Heart right ventricle (tissue), 16 donors: ENCODE measurements around the gene ADGRL1. TPM values are rescaled to one million over a fixed set of nuclear protein-coding genes. Genes with fewer than 3 reads are reported as not detected.

ENCODE experiments used
- ATAC-seq, 8 donors: fragments of 200-7000 bp; cut with Tn5 transposase; one replicate each; pipeline ENCODE4 v1.9.1; 2020; ENCODE audit warnings: mild to moderate bottlenecking in 8 of 8, moderate library complexity in 8 of 8, moderate number of reproducible peaks in 1 of 8
- DNase-seq, 2 donors: peaks; one replicate each; pipeline ENCODE4 v3.0.0-alpha.2; 2020
- H3K27ac ChIP-seq, 10 donors: fragments of 200-600 bp; sonication (generic) in 2 of 10; one replicate each; pipeline versions ENCODE4 v1.5.0 to v1.8.0; 2020 to 2022; ENCODE audit warnings: mild to moderate bottlenecking in 3 of 10
- H3K27me3 ChIP-seq, 7 donors: fragments of 200-600 bp; one replicate each; pipeline ENCODE4 v1.8.0; 2021 to 2022; ENCODE audit warnings: mild to moderate bottlenecking in 2 of 7
- H3K36me3 ChIP-seq, 9 donors: fragments of 200-600 bp; sonication (generic) in 1 of 9; one replicate each; pipeline versions ENCODE4 v1.5.0 to v1.8.0; 2020 to 2022; ENCODE audit warnings: mild to moderate bottlenecking in 2 of 9
- H3K4me1 ChIP-seq, 9 donors: fragments of 200-600 bp; sonication (generic) in 1 of 9; one replicate each; pipeline versions ENCODE4 v1.5.0 to v1.8.0; 2020 to 2022; ENCODE audit warnings: mild to moderate bottlenecking in 4 of 9
- H3K4me3 ChIP-seq, 10 donors: fragments of 200-600 bp; sonication (generic) in 2 of 10; one replicate each; pipeline versions ENCODE4 v1.5.0 to v1.8.0; 2020 to 2022; ENCODE audit warnings: mild to moderate bottlenecking in 7 of 10, moderate library complexity in 2 of 10
- H3K9me3 ChIP-seq, 11 donors: fragments of 200-600 bp in 10 of 11; sonication (generic) in 2 of 11; one replicate each; pipeline versions ENCODE4 v1.5.0 to v1.8.0; 2013 to 2022; ENCODE audit warnings: mild to moderate bottlenecking in 2 of 11, control low read depth in 1 of 11, moderate library complexity in 1 of 11
- WGBS, 2 donors: extraction: QIAGEN DNeasy Blood & Tissue Kit; methylation state at CpG; one replicate each; pipeline ENCODE4 v1.1.7; 2013; ENCODE audit warnings: inconsistent platforms in 1 of 2; 5-methylcytosine and 5-hydroxymethylcytosine counted together
- intact Hi-C, 10 donors: fragments of 100-400 bp; cut with DNase I; formaldehyde crosslinking; loops; one replicate each; pipeline versions ENCODE4 v1.11.1 to v1.14.2; 2022
- polyA plus RNA-seq, 2 donors: library from polyadenylated mRNA; stranded (reverse); fragments of 200-250 nt; gene quantifications; one replicate each; pipeline ENCODE4 v1.2.3, GENCODE V29; 2013
- total RNA-seq, 10 donors: library from RNA; stranded (reverse); fragmentation: NEBNext Ultra II Directional in 3 of 10; extraction: Animal tissue kit (Norgen Biotek cat#: 25700) in 3 of 10; gene quantifications; one replicate each; pipeline versions ENCODE4 v1.2.1 to v1.2.4, GENCODE V29; 2021 to 2023
- TF ChIP-seq, protein P1 (sequence below), 9 donors: fragments of 200-600 bp; sonication (generic) in 2 of 9; IDR thresholded peaks; one replicate each; pipeline versions ENCODE4 v1.5.0 to v1.8.0; 2021 to 2022; ENCODE audit warnings: antibody characterized with exemption in 9 of 9, mild to moderate bottlenecking in 5 of 9, moderate library complexity in 1 of 9
- donor health status: Arrhythmogenic right ventricular cardiomyopathy.
- donor health status: ischemic (EF 13 %, LVEDD 7.1; RV severe dilation, severe dysfunction).
- donor health status: healthy with polysubstance abuse.
- donor health status: DM: no; HTN: yes; CAD: no.
- donor health status: DM: no; HTN: no; CAD: no.
- donor health status: ischemic (EF 25% LVEDD 6.9; RV normal size, moderate dysfunction).
- donor health status: ischemic (EF 25% LVEDD 5.7; RV mildly dilated, moderate dysfunction).
- donor health status: healthy.
- donor health status: DM: yes; HTN: yes; CAD: no.
- donor health status: Ischemic cardiomyopathy.
- donor health status: ischemic (EF 35%, LVEDD 5.7; RV mildly dilated, moderate dysfunction).
- donor health status: nonischemic (EF 11% LVEDD 7.7; RV severe dilation, severe dysfunction).
- donor health status: DM: yes; HTN: yes; CAD: no.
- donor health status: PGD.
- donor health status: ischemic (EF 29% LVEDD 5.4; RV normal size, mild dysfunction).
- donor health status: nonischemic (EF 23%, LVEDD 6.1; RV moderate dilation, normal function).

Gene ADGRL1
- total and polyA plus RNA-seq, 12 donors: 5.1 to 31.9 (median 12.8) TPM

DNA sequence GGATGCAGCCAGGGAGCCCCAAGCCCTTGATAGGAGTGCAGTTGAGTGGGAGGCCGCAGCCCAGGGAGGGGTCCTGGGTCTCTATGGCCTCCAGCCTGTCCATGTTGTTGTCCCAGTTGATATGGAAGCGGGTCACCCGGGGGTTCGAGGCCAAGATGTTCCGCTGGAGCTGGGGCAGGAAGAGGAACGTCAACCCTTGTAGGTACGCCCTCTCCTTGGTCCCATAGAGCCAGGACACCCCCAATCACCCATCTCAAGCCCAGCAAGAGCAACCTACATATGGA lies 85.5 kb downstream of the ADGRL1 start:
- TF ChIP-seq, protein P1, sequence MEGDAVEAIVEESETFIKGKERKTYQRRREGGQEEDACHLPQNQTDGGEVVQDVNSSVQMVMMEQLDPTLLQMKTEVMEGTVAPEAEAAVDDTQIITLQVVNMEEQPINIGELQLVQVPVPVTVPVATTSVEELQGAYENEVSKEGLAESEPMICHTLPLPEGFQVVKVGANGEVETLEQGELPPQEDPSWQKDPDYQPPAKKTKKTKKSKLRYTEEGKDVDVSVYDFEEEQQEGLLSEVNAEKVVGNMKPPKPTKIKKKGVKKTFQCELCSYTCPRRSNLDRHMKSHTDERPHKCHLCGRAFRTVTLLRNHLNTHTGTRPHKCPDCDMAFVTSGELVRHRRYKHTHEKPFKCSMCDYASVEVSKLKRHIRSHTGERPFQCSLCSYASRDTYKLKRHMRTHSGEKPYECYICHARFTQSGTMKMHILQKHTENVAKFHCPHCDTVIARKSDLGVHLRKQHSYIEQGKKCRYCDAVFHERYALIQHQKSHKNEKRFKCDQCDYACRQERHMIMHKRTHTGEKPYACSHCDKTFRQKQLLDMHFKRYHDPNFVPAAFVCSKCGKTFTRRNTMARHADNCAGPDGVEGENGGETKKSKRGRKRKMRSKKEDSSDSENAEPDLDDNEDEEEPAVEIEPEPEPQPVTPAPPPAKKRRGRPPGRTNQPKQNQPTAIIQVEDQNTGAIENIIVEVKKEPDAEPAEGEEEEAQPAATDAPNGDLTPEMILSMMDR (IDR thresholded peaks at IDR 0.05): no peak
- Histone ChIP-seq H3K27ac (peak overlapping the region in 9 of 10 donors; percentile 96 to 100 (median 99)), H3K9me3 (no peaks in the 10 kb centered on the region), H3K4me1 (peaks cover 20 to 39% (median 34%) of the 10 kb centered on the region in 9 donors), H3K36me3 (no peaks in the 10 kb centered on the region), H3K4me3 (no peak overlapping the region), H3K27me3 (no peaks in the 10 kb centered on the region)
- no peak for ATAC-seq
- 96 to 97% methylated on average over 7 of the region's 7 CpGs for WGBS, 2 donors
- intact Hi-C loops: no loop called here
- no peak for DNase-seq

DNA sequence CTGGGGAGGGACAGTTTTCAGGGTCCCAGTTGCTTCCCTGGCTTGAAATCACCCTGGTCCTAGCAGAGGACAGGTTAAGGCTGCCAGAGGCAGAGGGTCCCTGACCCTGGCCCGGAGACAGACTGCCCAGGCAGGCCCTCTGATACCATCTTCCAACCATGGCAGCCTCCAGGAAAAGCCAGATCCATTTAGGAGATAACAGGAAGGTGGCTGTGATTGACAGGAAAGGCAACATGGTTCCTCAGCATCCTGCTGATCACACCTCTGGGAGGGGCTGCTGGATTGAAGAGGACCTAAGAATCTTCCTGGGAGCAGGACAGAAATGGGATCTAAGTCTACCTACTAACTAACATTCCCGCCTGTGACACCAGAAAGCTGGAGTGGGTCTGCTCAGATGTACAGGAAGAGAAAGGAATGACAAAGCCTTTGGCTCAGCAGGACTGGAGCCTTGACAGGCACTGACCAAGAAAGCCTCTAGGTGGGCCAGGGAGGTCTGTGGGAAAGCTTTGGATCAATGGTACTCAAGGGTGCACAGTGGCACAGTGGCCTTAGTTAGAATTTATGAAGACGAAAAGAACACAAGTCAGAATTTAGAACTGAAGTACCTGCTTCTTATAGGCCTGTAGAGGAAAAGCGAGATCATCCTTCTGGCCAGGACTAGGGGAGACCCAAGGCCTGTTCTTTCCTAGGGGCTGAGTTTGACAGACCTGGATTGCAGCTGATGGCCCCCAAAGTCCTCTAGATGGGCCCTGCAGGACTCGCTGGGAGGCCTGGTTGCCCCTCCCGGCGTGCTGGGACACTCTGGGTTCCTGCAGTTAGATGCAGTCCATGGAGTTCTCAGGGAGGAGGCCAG lies 86.1 kb downstream of the ADGRL1 start:
- intact Hi-C loops: loop anchor here in 8 of 10 donors (5.0 kb wide), 2 partner anchors 38 to 43 kb away; no protein-coding TSS in a partner anchor
- peaks cover 22 to 45% (median 40%) of the 10 kb centered on the region in 9 donors for H3K4me1 ChIP-seq
- peak overlapping the region; percentile 86 to 100 (median 99) for H3K27ac ChIP-seq
- no peaks in the 10 kb centered on the region for H3K36me3 ChIP-seq
- DNase-seq (no peak), ATAC-seq (no peak)
- WGBS, 2 donors: 92 to 93% methylated on average over 7 of the region's 7 CpGs
- H3K9me3 ChIP-seq: no peaks in the 10 kb centered on the region
- TF ChIP-seq, protein P1 (IDR thresholded peaks at IDR 0.05): no peak
- peak overlapping the region in 4 of 10 donors; percentile 59 to 74 (median 63) for H3K4me3 ChIP-seq
- H3K27me3 ChIP-seq: no peaks in the 10 kb centered on the region

DNA sequence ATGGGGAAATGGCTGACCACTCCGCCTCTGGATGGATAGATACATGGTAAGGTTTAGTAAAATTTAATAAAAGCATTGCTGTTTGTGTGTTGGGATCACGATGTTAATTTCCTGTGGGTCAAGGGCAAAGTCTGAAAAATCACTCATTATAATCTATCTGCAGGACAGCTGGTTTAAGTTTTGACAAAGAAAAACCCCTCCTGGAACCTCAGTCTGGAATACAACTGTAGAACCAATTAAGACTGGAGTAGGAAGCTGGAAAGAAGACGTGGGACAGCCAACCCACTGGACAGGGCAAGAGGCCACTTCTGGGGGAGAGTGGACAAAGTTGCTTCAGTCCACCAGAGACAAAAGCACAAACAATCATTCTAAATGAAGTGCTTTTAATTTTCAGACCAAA lies 86.8 kb downstream of the ADGRL1 start:
- no peaks in the 10 kb centered on the region for H3K9me3 ChIP-seq
- no peak for ATAC-seq
- no peaks in the 10 kb centered on the region for H3K27me3 ChIP-seq
- H3K36me3 ChIP-seq: no peaks in the 10 kb centered on the region
- H3K4me3 ChIP-seq: peak overlapping the region in 8 of 10 donors; percentile 36 to 95 (median 62)
- 29 to 42% methylated on average over 3 of the region's 3 CpGs for WGBS, 2 donors
- peaks cover 26 to 52% (median 47%) of the 10 kb centered on the region in 9 donors for H3K4me1 ChIP-seq
- no peak for DNase-seq
- intact Hi-C loops: loop anchor here in 8 of 10 donors (5.0 kb wide), 2 partner anchors 37 to 42 kb away; no protein-coding TSS in a partner anchor
- H3K27ac ChIP-seq: peak overlapping the region; percentile 86 to 100 (median 99)
- TF ChIP-seq, protein P1 (IDR thresholded peaks at IDR 0.05): no peak

DNA sequence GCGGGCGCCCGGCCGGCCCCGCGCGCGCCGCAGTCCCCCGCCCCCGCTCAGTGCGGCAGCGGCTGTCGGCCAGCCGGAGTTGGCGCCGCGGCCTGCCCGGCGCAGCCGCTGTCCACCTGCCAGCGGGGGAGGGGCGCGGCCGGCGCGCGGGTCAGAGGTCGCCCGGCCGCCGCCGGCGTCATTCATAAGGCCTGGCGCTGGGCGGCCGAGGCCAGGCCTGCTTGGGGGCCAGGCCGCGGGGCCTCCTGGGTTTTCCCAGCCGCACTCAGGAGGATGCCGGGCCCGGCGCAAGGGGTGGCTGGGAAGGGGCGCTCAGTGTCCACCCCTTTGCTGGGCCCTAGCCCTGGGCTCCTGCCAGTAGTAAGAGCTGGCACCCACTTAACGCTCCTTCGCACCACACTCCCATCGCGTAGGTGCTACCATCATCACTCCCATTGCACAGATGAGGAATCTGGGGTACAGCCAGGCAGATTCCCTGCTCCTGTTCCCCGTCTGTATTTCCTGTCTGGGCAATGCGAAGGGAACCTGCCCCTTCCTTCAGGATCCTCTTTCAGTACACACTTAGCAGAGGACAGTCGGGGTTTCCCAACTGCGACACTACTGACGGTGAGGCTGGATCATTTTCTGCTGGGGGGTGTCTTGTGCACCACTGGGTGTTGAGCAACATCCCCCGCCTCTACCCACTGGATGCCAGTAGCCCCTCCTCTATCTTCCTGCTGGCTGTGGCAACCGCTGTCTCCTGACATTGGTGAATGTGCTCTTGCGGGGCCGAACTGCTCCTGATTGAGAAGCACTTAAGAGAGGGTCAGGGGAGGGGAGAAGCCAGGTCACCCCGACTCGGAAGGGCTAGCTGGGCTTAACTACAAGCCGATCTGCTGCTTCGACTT lies 87.6 kb downstream of the ADGRL1 start:
- WGBS, 2 donors: 1 to 2% methylated on average over 52 to 61 of the region's 61 CpGs
- ATAC-seq: peak; percentile 41 to 66 (median 50)

More for the DNA sequence above, 87.6 kb downstream of the ADGRL1 start:
- Histone ChIP-seq H3K27ac (peak overlapping the region; percentile 86 to 100 (median 99)), H3K9me3 (no peaks in the 10 kb centered on the region), H3K27me3 (no peaks in the 10 kb centered on the region), H3K36me3 (no peaks in the 10 kb centered on the region), H3K4me1 (peaks cover 31 to 59% (median 55%) of the 10 kb centered on the region in 9 donors), H3K4me3 (peak overlapping the region; percentile 16 to 95 (median 60))
- intact Hi-C loops: loop anchor here in 8 of 10 donors (1.0 to 5.0 kb wide), 3 partner anchors 18 to 41 kb away; partner anchors contain the start of gene ASF1B (in 1 of the 8)
- TF ChIP-seq, protein P1 (IDR thresholded peaks at IDR 0.05): peak in 1 of 9 donors; percentile 6
- peak; percentile 71 to 78 for DNase-seq
